ENCODE measurements around the gene GATA6.

The GATA6 gene

GRCh38 chr18:22241921-22242361, 72.6 kb downstream of the GATA6 start:
- no peak for DNase-seq (ENCODE audit: low read depth in 2 of 2)

- DNase-seq (ENCODE audit: low read depth in 2 of 2), result no peak
These were observed 74.1 kb downstream of the GATA6 start for GRCh38 chr18:22243513-22243912.

- no peak for DNase-seq (ENCODE audit: low read depth in 2 of 2)
These were observed 80.6 kb downstream of the GATA6 start for GRCh38 chr18:22250026-22250425.

- no peak for DNase-seq (ENCODE audit: low read depth in 2 of 2)
These were observed 81.2 kb downstream of the GATA6 start for GRCh38 chr18:22250591-22250996.
